HG02571 (cell line): Measurements from ENCODE around the gene LETM1.

ENCODE experiments used
- ATAC-seq: cut with Tn5 transposase; IDR thresholded peaks from one replicate; pipeline ENCODE4 v1.9.1; 2021; ENCODE audit warnings: mild to moderate bottlenecking, moderate library complexity; ENCODE audit not compliant: unreplicated experiment

LETM1 gene

GRCh38 chr4:1830234-1830633 lies 25.7 kb downstream of the LETM1 start:
- no peak for ATAC-seq

- no peak for ATAC-seq
These were observed 29.2 kb downstream of the LETM1 start for GRCh38 chr4:1826531-1827350.

GRCh38 chr4:1825326-1825725 lies 30.6 kb downstream of the LETM1 start:
- no peak for ATAC-seq

- no peak for ATAC-seq
These were observed 31.2 kb downstream of the LETM1 start for GRCh38 chr4:1824746-1825145.

- no peak for ATAC-seq
These were observed 32.4 kb downstream of the LETM1 start for GRCh38 chr4:1823545-1823932.

- ATAC-seq, result no peak
These were observed 33.1 kb downstream of the LETM1 start for GRCh38 chr4:1822568-1823544.

- no peak for ATAC-seq
These were observed 34.0 kb downstream of the LETM1 start for GRCh38 chr4:1821679-1822567.

GRCh38 chr4:1819816-1820215 lies 36.1 kb downstream of the LETM1 start:
- no peak for ATAC-seq

GRCh38 chr4:1819284-1819683 lies 36.7 kb downstream of the LETM1 start:
- no peak for ATAC-seq

- ATAC-seq, result no peak
These were observed 39.7 kb downstream of the LETM1 start for GRCh38 chr4:1815997-1816860.

GRCh38 chr4:1815096-1815996 lies 40.6 kb downstream of the LETM1 start:
- no peak for ATAC-seq

GRCh38 chr4:1814453-1814852 lies 41.5 kb downstream of the LETM1 start:
- ATAC-seq, result no peak

- no peak for ATAC-seq
These were observed 42.0 kb downstream of the LETM1 start for GRCh38 chr4:1813915-1814314.

GRCh38 chr4:1813231-1813630 lies 42.7 kb downstream of the LETM1 start:
- no peak for ATAC-seq

GRCh38 chr4:1812720-1813119 lies 43.2 kb downstream of the LETM1 start:
- no peak for ATAC-seq

GRCh38 chr4:1810765-1811164 lies 45.2 kb downstream of the LETM1 start:
- ATAC-seq, result no peak

GRCh38 chr4:1809754-1810502 lies 46.0 kb downstream of the LETM1 start:
- no peak for ATAC-seq
